HEK293 (cell line): Measurements from ENCODE around the gene SDC1.

Source experiments
- HOXA7 ChIP-seq: sonication (generic); formaldehyde crosslinking; IDR thresholded peaks from 2 replicates; pipeline ENCODE4 v1.8.1; 2022; ENCODE audit warnings: missing genetic modification reagents, borderline replicate concordance
- SP2 ChIP-seq: fragments of 450-650 bp; formaldehyde crosslinking; IDR thresholded peaks from 2 replicates; pipeline ENCODE4 v1.5.1; 2016; ENCODE audit warnings: missing biosample characterization, missing genetic modification characterization
- SP3 ChIP-seq: fragments of 450-650 bp; formaldehyde crosslinking; IDR thresholded peaks from 2 replicates; pipeline ENCODE4 v1.5.1; 2016; ENCODE audit warnings: missing biosample characterization, missing genetic modification characterization
- ZFP37 ChIP-seq: fragments of 450-650 bp; formaldehyde crosslinking; IDR thresholded peaks from 2 replicates; pipeline ENCODE4 v1.5.1; 2016; ENCODE audit warnings: missing biosample characterization, missing genetic modification characterization
- ZNF121 ChIP-seq: fragments of 450-650 bp; formaldehyde crosslinking; IDR thresholded peaks from 2 replicates; pipeline ENCODE4 v1.5.1; 2016; ENCODE audit warnings: missing biosample characterization, missing genetic modification characterization
- ZNF138 ChIP-seq: fragments of 450-650 bp; formaldehyde crosslinking; IDR thresholded peaks from 2 replicates; pipeline ENCODE4 v1.5.1; 2016; ENCODE audit warnings: missing biosample characterization, missing genetic modification characterization, borderline replicate concordance
- ZNF174 ChIP-seq: fragments of 450-650 bp; formaldehyde crosslinking; IDR thresholded peaks from 2 replicates; pipeline ENCODE4 v1.5.0; 2017; ENCODE audit warnings: missing biosample characterization, mild to moderate bottlenecking, missing genetic modification characterization
- ZNF211 ChIP-seq: fragments of 450-650 bp; formaldehyde crosslinking; IDR thresholded peaks from 2 replicates; pipeline ENCODE4 v1.5.1; 2016; ENCODE audit warnings: low read depth, missing biosample characterization, missing genetic modification characterization
- ZNF23 ChIP-seq: fragments of 450-650 bp; formaldehyde crosslinking; IDR thresholded peaks from 2 replicates; pipeline ENCODE4 v1.5.1; 2016; ENCODE audit warnings: missing biosample characterization, missing genetic modification characterization, borderline replicate concordance
- ZNF354C ChIP-seq: fragments of 450-650 bp; formaldehyde crosslinking; IDR thresholded peaks from 2 replicates; pipeline ENCODE4 v1.5.1; 2016; ENCODE audit warnings: missing biosample characterization, missing genetic modification characterization, low read depth, borderline replicate concordance
- ZNF416 ChIP-seq: fragments of 450-650 bp; formaldehyde crosslinking; IDR thresholded peaks from 2 replicates; pipeline ENCODE4 v1.5.1; 2016; ENCODE audit warnings: missing biosample characterization, missing genetic modification characterization
- ZNF624 ChIP-seq: fragments of 450-650 bp; formaldehyde crosslinking; IDR thresholded peaks from 2 replicates; pipeline ENCODE4 v1.5.1; 2017; ENCODE audit warnings: missing biosample characterization, missing genetic modification characterization
- ZNF654 ChIP-seq: fragments of 450-650 bp; formaldehyde crosslinking; IDR thresholded peaks from 2 replicates; pipeline ENCODE4 v1.5.1; 2016; ENCODE audit warnings: low read depth, missing biosample characterization, missing genetic modification characterization
- ZNF792 ChIP-seq: fragments of 450-650 bp; formaldehyde crosslinking; IDR thresholded peaks from 2 replicates; pipeline ENCODE4 v1.5.1; 2016; ENCODE audit warnings: missing biosample characterization, missing genetic modification characterization
- ZNF830 ChIP-seq: fragments of 450-650 bp; IDR thresholded peaks from 2 replicates; pipeline ENCODE4 v1.5.0; 2018; ENCODE audit warnings: missing biosample characterization, missing genetic modification characterization, low read depth, mild to moderate bottlenecking, moderate library complexity
- TF ChIP-seq, protein P1 (sequence below): fragments of 450-650 bp; formaldehyde crosslinking; conservative IDR thresholded peaks from 2 replicates; pipeline ENCODE4 v1.5.1; 2016; ENCODE audit warnings: low read depth, missing biosample characterization, missing genetic modification characterization
- TF ChIP-seq, protein P2 (sequence below): fragments of 450-650 bp; formaldehyde crosslinking; IDR thresholded peaks from 2 replicates; pipeline ENCODE4 v1.5.1; 2016; ENCODE audit warnings: missing biosample characterization, missing genetic modification characterization, borderline replicate concordance
- TF ChIP-seq, protein P3 (sequence below): fragments of 450-650 bp; formaldehyde crosslinking; IDR thresholded peaks from 2 replicates; pipeline ENCODE4 v1.5.1; 2016; ENCODE audit warnings: missing biosample characterization, missing genetic modification characterization
- TF ChIP-seq, protein P4 (sequence below): fragments of 450-650 bp; formaldehyde crosslinking; optimal IDR thresholded peaks from 2 replicates; pipeline ENCODE3; 2016; ENCODE audit warnings: missing biosample characterization, mild to moderate bottlenecking, missing genetic modification characterization
- TF ChIP-seq, protein P5 (sequence below): fragments of 450-650 bp; formaldehyde crosslinking; IDR thresholded peaks from 2 replicates; pipeline ENCODE4 v1.5.1; 2017; ENCODE audit warnings: missing biosample characterization, missing genetic modification characterization
- TF ChIP-seq, protein P6 (sequence below): fragments of 450-650 bp; formaldehyde crosslinking; IDR thresholded peaks from 2 replicates; pipeline ENCODE4 v1.5.1; 2017; ENCODE audit warnings: missing biosample characterization, missing genetic modification characterization
- TF ChIP-seq, protein P7 (sequence below): fragments of 450-650 bp; formaldehyde crosslinking; IDR thresholded peaks from 2 replicates; pipeline ENCODE4 v1.5.1; 2016; ENCODE audit warnings: missing biosample characterization, missing genetic modification characterization

The SDC1 gene

DNA sequence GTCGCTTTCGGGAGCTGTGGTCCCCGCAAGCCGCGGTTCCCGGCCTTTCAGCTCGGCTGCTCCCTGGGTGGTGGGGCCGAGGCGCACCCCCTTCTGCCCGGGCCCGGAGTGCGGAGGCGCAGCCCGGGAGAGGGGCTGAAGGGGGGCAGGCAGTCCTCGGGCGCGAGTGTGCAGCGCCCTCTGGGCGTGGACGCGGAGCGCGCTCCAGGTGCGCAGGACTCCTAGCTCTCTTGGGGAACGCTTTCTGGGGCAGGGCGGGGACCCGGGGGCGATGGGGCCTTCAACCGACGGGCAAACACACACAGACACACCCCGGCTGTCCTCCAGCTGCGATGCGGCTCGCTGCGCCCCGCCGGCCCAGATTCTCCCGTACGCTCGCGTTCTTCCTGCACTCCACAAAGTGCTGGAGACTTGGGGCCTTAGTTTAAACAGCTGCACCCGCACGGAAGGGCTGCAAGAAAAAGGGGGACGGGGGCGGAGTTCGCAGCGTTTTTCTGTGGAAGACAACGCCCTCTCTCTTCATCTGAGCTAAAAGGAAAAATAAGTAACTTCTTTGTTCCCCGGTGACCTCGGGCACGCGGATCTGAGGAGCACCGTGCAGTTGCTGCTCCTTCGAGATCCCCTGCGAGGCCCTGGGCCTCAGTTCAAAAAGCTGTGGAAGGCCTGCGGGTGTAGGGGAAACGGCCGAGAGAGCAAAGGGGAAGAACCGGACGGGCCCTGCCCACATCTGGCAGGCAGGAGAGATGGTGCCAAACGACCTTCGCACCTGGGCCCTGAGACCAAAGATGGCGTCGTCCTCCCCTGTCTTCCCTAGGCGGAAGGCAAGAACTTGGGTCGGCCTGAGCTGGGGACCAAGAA lies 593 bp upstream of the SDC1 start (continued):
- TF ChIP-seq, protein P1, sequence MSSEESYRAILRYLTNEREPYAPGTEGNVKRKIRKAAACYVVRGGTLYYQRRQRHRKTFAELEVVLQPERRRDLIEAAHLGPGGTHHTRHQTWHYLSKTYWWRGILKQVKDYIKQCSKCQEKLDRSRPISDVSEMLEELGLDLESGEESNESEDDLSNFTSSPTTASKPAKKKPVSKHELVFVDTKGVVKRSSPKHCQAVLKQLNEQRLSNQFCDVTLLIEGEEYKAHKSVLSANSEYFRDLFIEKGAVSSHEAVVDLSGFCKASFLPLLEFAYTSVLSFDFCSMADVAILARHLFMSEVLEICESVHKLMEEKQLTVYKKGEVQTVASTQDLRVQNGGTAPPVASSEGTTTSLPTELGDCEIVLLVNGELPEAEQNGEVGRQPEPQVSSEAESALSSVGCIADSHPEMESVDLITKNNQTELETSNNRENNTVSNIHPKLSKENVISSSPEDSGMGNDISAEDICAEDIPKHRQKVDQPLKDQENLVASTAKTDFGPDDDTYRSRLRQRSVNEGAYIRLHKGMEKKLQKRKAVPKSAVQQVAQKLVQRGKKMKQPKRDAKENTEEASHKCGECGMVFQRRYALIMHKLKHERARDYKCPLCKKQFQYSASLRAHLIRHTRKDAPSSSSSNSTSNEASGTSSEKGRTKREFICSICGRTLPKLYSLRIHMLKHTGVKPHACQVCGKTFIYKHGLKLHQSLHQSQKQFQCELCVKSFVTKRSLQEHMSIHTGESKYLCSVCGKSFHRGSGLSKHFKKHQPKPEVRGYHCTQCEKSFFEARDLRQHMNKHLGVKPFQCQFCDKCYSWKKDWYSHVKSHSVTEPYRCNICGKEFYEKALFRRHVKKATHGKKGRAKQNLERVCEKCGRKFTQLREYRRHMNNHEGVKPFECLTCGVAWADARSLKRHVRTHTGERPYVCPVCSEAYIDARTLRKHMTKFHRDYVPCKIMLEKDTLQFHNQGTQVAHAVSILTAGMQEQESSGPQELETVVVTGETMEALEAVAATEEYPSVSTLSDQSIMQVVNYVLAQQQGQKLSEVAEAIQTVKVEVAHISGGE (tag by site-specific recombination) = 0 out of 2 replicates have a peak, but pooled peaks have one; percentile 15
- TF ChIP-seq ZNF211 (tag by site-specific recombination) = no peak
- TF ChIP-seq ZNF23 (tag by site-specific recombination) = no peak
- TF ChIP-seq ZNF624 (tag by site-specific recombination) = no peak
- peak; percentile 53 for TF ChIP-seq SP3 (tag by site-specific recombination)
- peak; percentile 21; the same call in 1 of the 2 replicates for TF ChIP-seq SP2 (tag by site-specific recombination)
- peak; percentile 62; the same call in 1 of the 2 replicates for TF ChIP-seq ZFP37
- TF ChIP-seq, protein P2, sequence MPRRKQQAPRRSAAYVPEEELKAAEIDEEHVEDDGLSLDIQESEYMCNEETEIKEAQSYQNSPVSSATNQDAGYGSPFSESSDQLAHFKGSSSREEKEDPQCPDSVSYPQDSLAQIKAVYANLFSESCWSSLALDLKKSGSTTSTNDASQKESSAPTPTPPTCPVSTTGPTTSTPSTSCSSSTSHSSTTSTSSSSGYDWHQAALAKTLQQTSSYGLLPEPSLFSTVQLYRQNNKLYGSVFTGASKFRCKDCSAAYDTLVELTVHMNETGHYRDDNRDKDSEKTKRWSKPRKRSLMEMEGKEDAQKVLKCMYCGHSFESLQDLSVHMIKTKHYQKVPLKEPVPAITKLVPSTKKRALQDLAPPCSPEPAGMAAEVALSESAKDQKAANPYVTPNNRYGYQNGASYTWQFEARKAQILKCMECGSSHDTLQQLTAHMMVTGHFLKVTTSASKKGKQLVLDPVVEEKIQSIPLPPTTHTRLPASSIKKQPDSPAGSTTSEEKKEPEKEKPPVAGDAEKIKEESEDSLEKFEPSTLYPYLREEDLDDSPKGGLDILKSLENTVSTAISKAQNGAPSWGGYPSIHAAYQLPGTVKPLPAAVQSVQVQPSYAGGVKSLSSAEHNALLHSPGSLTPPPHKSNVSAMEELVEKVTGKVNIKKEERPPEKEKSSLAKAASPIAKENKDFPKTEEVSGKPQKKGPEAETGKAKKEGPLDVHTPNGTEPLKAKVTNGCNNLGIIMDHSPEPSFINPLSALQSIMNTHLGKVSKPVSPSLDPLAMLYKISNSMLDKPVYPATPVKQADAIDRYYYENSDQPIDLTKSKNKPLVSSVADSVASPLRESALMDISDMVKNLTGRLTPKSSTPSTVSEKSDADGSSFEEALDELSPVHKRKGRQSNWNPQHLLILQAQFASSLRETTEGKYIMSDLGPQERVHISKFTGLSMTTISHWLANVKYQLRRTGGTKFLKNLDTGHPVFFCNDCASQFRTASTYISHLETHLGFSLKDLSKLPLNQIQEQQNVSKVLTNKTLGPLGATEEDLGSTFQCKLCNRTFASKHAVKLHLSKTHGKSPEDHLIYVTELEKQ (tag by site-specific recombination) = no peak
- TF ChIP-seq, protein P3, sequence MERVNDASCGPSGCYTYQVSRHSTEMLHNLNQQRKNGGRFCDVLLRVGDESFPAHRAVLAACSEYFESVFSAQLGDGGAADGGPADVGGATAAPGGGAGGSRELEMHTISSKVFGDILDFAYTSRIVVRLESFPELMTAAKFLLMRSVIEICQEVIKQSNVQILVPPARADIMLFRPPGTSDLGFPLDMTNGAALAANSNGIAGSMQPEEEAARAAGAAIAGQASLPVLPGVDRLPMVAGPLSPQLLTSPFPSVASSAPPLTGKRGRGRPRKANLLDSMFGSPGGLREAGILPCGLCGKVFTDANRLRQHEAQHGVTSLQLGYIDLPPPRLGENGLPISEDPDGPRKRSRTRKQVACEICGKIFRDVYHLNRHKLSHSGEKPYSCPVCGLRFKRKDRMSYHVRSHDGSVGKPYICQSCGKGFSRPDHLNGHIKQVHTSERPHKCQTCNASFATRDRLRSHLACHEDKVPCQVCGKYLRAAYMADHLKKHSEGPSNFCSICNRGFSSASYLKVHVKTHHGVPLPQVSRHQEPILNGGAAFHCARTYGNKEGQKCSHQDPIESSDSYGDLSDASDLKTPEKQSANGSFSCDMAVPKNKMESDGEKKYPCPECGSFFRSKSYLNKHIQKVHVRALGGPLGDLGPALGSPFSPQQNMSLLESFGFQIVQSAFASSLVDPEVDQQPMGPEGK = peak; percentile 94
- TF ChIP-seq, protein P4, sequence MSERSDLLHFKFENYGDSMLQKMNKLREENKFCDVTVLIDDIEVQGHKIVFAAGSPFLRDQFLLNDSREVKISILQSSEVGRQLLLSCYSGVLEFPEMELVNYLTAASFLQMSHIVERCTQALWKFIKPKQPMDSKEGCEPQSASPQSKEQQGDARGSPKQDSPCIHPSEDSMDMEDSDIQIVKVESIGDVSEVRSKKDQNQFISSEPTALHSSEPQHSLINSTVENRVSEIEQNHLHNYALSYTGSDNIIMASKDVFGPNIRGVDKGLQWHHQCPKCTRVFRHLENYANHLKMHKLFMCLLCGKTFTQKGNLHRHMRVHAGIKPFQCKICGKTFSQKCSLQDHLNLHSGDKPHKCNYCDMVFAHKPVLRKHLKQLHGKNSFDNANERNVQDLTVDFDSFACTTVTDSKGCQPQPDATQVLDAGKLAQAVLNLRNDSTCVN (tag by site-specific recombination) = peak; percentile 82
- TF ChIP-seq, protein P5, sequence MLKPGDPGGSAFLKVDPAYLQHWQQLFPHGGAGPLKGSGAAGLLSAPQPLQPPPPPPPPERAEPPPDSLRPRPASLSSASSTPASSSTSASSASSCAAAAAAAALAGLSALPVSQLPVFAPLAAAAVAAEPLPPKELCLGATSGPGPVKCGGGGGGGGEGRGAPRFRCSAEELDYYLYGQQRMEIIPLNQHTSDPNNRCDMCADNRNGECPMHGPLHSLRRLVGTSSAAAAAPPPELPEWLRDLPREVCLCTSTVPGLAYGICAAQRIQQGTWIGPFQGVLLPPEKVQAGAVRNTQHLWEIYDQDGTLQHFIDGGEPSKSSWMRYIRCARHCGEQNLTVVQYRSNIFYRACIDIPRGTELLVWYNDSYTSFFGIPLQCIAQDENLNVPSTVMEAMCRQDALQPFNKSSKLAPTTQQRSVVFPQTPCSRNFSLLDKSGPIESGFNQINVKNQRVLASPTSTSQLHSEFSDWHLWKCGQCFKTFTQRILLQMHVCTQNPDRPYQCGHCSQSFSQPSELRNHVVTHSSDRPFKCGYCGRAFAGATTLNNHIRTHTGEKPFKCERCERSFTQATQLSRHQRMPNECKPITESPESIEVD = no peak
- TF ChIP-seq HOXA7 = no peak
- no peak for TF ChIP-seq ZNF792 (tag by site-specific recombination)
- TF ChIP-seq ZNF174 (tag by site-specific recombination) = no peak
- TF ChIP-seq, protein P6, sequence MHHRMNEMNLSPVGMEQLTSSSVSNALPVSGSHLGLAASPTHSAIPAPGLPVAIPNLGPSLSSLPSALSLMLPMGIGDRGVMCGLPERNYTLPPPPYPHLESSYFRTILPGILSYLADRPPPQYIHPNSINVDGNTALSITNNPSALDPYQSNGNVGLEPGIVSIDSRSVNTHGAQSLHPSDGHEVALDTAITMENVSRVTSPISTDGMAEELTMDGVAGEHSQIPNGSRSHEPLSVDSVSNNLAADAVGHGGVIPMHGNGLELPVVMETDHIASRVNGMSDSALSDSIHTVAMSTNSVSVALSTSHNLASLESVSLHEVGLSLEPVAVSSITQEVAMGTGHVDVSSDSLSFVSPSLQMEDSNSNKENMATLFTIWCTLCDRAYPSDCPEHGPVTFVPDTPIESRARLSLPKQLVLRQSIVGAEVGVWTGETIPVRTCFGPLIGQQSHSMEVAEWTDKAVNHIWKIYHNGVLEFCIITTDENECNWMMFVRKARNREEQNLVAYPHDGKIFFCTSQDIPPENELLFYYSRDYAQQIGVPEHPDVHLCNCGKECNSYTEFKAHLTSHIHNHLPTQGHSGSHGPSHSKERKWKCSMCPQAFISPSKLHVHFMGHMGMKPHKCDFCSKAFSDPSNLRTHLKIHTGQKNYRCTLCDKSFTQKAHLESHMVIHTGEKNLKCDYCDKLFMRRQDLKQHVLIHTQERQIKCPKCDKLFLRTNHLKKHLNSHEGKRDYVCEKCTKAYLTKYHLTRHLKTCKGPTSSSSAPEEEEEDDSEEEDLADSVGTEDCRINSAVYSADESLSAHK = no peak
- TF ChIP-seq ZNF654 (tag by site-specific recombination) = no peak
- no peak for TF ChIP-seq ZNF138 (tag by site-specific recombination)
- TF ChIP-seq ZNF121 (tag by site-specific recombination) = no peak
- TF ChIP-seq ZNF416 = no peak
- TF ChIP-seq ZNF830 (tag by site-specific recombination) = no peak
- no peak for TF ChIP-seq ZNF354C (tag by site-specific recombination)
- TF ChIP-seq, protein P7, sequence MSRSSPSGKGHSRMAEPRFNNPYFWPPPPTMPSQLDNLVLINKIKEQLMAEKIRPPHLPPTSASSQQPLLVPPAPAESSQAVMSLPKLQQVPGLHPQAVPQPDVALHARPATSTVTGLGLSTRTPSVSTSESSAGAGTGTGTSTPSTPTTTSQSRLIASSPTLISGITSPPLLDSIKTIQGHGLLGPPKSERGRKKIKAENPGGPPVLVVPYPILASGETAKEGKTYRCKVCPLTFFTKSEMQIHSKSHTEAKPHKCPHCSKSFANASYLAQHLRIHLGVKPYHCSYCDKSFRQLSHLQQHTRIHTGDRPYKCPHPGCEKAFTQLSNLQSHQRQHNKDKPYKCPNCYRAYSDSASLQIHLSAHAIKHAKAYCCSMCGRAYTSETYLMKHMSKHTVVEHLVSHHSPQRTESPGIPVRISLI (tag by site-specific recombination) = no peak
